Stimulated activated CD8-positive, alpha-beta memory T cell treated with anti-CD3 and anti-CD28 coated beads, Interleukin-15, amount 100 ng/mL, for 24 hours (primary cell): ENCODE measurements around the gene BRSK2.

Experiments used
- DNase-seq: peaks from one replicate; pipeline ENCODE4 v3.0.0-alpha.2; 2020; ENCODE audit warnings: low read depth

The BRSK2 gene

DNA sequence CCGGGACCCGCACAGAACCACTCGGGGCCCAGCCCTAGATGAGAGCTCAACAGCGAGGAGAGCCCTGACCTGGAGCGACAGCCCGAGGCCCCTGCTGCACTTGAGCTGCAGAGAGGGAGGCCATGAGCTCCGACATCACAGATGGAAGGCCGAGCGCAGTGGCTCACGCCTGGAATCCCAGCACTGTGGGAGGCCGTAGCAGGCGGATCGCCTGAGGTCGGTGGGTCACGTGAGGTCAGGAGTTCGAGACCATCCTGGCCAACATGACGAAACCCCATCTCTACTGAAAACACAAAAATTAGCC lies 13.8 kb upstream of the BRSK2 start:
- no peak for DNase-seq

DNA sequence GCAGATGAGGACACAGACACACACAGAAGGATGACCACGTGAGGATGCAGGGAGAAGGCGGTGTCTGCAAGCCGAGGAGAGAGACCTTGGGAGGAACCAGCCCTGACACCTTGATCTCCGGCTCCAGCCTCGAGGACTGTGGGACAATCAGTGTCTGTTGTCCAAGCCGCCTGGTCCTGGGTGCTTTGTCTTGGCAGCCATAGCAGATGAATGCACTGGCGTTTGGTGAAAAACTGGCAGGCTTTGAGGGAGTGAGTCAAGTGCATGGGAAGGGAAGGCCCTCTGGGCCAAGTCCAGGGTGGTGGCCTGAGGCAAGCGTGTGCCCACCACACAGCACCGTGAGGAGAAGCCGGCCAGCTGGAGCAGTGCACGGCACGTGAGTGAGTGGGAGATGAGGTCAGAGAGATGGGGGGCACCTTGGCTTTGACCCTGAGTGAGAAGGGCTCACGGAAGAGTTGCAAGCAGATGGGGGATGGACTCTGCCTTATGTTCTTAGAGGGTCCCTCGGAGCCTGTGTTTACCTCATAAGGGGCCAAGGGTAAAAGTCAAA lies 12.4 kb upstream of the BRSK2 start:
- no peak for DNase-seq

DNA sequence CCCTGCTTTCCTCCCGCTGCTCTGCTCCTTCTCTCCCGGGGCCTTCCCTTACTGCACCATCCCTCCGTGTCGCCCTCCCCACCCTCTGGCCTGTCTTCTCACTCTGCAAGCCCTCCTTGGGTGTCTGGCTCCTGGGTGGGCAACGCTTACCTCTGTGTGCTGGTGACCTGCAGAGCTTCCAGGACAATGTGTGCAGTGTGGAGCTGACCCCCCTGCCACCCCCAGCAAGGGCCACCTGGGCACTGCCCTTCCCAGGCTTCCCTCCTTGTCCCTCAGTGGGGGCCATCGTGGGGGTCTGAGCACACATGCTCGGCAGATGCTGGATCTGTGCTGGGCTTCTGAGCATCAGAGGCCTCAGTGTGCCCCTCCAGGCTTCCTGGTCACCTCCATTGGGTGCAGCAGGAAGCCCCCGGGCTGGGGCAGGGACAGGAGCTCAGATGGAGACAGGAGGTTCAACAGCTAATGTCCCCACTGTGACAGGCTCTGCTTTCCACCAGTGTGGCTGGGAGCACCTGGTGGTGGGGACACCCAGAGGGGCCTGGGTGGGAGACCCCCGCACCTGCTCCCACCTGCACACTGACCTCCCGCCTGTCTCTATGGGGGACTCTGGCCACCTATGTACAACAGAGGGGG lies 7.8 kb upstream of the BRSK2 start:
- DNase-seq: no peak

DNA sequence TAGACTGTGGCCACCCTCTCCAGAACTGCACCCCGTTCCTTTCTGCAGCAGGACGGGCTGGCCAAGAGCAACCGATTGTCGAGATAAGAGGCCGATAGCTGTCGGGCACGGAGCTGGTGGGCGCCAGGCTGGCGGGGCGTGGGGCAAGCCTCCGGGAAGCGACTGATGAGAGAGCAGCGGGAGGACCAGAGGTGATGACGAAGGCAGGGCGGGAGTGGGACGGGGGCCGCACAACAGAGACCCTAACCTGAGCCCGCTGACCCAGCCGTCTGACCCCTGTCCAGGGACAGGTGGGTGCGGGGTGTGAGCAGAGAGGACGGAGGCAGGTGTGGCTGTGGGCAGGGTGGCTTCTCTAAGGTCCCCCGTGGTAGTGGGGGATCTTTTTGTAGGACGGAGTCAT lies 7.3 kb upstream of the BRSK2 start:
- no peak for DNase-seq

DNA sequence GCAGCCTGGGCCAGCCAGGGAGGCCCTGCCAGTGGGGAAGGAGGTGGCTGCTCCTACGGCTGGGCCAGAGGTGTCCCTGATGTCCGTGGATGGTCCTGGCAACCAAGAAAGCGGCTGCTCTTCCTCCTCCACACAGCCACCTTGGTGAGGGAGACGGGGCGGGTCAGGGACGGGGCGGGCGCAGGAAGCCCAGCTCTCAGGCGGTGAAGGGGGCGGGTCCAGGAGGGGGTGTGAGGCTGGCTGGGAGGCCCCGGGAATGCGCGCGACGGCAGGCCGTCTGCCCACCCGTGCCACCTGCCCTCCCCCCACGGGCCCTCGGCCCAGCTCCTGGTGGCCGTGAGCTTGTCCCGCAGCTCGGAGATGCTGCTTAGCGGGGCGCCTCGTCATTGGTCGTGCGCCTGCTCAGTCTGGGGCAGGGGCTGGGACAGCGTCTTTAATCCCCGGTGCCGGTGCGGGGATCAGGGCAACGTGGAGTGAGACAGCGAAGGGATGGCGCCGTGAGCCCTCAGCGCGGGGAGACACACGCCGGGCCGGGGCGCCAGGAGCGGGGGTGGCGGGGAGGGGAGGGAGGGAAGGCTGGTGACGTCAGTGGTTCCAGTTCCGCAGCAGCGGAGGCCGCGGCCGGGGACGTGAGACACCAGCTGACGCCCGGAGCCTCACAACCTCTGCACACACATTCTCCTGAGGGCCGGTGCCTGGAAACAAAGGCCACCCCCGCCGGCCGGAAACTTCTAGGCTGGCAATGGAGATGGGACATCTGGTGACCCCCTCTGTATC lies 6.7 kb upstream of the BRSK2 start:
- peak; percentile 45 for DNase-seq

DNA sequence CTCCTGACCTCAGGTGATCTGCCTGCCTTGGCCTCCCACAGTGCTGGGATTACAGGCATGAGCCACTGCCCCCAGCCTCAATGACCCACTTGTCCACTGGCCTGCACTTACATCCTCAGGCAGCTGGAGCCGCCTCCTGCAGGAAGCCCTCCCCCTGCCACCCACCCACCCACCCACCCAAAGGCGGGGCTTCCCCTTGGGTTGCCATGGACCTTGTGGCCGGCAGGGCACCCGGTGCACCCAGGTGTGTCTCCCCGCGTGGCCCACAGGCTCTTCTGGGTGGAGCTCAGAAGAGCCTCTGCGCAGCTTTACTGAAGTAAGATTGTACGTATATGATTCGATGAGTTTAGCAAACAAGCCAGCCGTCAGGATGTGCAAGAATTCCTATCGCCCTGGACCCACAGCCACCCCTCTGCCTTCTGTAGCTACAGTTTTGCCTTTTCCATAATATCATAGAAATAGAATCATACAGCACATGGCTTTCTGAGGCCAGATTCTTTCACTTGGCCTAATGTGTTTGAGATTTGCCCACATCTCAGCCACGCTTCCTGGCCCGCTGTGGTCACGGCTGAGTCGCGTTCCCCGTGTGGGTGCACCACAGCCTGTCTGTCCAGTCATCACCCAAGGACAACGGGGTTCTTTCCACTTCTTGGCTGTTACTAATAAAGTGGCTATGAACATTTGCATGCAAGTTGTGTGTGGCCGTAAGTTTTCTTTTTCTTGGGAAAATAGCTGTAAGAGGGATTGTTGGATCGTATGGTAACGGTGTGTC lies 5.3 kb upstream of the BRSK2 start:
- no peak for DNase-seq

DNA sequence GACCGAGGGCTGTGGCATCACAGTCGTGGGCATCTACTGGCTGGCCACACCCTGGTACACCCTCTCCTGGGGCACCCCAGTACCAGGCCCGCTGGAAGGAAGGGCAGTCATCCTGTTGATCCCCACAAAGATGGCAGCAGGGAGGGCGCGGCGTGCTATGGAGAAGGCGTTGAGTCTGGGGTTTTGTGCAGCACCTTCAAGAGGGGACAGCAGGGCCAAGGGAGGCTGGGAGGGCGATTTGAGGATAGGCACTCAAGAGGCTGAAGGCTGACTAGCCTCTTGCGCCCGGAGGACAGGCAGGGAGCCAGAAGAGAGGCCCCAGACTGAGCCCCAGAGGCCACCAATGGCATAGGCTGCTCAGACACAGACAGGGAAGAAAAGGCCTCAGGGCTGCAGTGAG lies 2.2 kb upstream of the BRSK2 start:
- no peak for DNase-seq

DNA sequence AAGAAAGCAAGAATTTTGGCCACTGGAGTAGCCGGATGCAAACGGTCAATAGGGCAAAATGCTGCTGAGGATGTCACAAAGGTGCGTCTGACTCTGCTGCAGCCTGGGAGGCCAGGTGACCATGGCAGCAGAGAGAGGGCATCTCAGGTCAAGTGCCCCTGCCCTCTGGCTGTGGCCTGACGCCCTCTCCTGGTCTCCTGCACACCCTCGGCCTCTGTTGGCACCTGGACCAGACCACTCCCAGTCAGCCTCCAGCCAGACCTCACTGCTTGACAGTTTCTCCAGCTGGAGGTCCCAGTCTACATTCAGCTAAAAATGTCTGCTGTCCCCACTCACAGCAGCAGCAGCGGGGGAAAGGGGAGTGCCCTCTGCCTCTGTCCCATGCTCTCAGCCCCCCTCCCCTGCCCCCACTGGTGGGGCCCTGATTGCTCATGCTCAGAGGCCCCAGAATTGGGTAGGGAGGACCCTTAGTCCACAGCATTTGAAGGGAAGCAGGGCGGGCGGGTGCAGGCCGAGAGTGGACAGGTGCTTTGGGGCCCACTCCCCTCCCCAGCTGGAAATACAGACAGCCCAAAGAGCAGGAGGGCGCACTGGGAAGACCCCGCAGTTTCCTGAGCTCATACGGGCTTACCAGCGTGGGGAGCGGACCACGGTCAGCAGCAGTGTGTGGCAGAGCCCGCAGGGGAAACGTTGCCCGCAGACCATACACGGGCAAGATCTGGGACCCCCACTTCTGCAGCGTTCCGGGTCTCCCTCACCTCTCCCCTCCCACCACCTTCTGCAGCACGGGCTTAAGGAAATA lies 1.6 kb upstream of the BRSK2 start:
- no peak for DNase-seq

DNA sequence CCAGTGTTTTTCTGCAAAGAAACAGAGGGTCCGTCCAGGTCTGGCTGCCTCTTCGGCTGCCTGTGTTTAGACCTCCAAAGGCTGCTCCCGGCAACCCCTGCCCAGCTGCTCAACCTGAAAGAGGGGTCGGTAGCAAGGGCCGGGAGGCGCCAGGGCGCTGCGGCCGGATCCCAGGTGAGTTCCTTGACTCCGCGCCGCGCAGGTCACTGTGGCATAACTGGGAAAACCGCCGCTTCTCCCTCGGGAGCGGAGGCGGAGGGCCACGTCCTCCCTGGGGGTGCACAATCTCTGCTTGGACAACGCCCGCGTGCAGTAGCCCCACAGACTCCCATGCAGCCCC lies 1.0 kb upstream of the BRSK2 start:
- no peak for DNase-seq

DNA sequence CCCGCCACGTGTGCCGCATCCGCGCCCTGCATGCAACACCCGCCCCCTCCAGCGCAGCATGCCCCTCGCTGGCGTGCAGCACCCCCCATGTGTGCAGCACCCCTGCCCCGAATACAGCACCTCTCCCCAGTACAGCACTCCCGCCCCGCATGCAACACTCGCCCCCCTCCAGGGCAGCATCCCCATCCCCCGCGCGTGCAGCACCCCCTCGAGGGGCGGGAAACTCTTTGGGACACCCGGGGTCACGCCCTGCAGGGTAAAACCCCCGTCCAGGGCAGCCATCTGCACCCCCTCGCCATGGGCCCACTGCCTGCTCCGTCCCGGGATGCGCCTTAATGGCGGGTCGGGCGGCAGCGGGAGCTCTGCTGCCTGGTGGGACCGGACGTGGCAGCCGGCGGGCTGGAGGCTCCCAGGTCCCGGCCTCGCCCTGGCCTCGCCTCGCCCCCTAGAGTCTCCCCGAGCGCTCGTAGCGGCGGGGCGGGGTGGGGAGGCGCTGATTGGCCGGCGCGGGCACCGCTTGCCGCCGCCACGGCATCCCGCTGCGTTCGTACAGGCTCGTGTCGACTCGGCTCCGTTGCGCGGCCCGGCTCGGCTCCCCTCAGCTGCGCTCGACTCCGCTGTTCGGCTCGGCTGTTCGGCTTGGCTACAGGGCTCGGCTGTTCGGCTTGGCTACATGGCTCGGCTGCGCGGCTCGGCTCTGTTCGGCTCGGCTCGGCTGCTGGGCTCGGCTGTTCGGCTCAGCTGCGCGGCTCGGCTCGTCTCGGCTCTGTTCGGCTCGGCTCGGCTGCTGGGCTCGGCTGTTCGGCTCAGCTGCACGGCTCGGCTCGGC lies 417 bp upstream of the BRSK2 start:
- DNase-seq: peak; percentile 94

DNA sequence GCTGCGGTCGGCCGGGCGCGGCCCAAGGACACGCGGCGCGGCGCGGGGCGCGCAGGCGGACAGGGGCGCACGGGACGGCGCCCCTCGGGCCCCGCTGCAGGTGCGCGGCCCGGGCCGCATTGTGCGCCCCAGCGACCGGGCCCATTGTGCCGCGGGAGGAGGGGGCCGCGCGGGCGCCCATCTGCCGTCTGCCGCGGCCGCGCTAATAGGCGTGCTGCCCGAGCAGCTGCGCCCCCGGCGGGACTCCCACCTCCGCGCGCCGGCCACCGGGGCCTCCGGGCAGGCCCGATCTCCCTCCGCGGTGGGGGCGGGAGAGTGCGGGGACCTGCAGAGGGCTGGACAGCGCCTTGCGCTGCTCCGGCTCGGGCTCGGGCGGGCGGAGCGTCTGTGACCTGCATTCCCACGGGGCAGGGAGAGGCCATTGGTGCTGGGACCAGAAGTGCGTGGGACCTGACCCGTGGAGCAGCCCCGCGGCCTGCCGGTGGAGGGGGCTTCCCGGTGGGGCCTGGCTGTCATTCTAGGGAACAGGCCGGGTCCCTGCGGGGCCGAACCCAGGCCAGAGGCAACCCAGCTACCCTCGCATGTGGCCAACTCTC lies 933 bp downstream of the BRSK2 start:
- no peak for DNase-seq

DNA sequence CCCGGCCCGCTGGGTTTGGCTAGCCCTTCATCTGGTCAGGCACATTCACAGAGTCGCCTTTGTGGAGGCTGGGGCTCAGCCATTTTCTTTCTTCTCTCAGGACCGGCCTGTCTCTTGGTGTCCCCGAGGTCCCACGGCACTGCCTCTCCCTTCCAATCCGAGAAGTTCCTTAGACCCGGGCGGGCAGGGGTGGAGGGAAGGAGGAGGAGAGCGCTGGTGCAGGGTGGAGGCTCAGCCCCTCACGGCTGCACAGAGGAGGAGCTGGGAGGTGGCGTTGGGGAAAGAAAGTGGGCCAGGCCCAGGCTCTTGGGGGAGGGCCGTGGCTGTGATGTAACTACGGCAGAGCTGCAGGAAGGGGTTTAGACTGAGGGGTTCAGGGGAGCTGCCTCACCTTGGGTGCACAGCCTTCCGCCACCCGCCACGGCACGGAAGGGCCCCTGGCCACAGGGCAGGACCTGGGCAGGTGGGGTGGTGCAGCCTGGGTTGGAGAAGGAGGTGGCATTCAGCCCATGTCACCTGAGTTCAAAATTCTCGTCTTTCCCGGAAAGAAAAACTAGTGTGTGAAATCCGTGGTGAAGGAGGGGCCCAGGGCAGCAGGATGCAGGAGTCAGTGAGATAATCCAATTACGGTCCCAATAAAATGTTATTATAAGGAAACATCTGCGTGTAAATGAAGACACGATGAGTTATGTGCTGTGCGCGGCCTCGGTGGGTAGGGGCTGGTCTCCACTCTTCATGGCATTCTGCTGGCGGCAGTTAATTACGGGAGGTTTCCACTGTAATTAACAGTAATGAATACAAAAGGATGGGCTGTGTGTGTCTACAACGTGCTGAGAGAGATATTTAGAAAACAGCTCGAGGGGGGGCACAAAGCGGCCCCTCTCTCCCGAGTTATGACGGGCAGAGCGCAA lies 1.7 kb downstream of the BRSK2 start:
- DNase-seq: no peak

DNA sequence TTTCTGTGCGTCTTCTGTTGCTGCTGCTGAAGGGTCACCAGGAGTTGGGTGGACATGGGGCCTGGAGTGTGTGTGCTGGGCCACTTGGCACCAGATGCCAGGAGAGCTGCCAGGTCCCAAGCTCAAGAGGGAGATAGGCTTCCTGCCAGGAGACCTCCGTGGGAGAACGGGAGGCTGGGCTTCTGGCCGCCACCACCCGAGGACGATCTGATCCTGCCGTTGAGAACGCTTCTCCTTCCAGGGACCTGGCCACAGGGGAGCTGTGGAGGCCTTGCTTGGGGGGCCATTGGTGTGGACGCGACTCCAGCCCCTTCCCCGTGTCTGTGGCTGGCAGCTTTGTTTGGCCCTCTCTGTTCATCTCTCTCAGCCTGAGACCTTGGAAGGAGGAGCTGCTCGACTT lies 2.4 kb downstream of the BRSK2 start:
- DNase-seq: no peak

DNA sequence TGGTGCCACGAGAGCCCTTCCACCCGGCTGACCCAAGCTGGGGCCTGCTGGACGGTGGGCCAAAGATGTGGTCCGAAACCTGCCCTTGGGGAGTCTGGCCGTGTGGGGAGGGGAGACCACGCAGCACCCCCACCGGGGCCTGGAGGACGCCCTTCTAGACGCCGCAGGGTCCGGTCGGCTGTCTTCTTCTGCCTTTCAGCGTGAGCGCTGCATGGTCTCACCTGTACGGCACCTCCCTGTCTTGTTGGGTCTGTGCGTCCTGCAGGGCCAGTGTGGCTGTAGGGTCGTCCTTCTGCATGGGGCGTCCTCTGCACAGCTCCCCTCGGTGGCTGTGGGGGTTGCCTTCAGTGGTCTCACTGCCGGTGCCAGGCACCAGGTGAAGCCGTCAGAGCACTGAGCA lies 2.8 kb downstream of the BRSK2 start:
- no peak for DNase-seq

DNA sequence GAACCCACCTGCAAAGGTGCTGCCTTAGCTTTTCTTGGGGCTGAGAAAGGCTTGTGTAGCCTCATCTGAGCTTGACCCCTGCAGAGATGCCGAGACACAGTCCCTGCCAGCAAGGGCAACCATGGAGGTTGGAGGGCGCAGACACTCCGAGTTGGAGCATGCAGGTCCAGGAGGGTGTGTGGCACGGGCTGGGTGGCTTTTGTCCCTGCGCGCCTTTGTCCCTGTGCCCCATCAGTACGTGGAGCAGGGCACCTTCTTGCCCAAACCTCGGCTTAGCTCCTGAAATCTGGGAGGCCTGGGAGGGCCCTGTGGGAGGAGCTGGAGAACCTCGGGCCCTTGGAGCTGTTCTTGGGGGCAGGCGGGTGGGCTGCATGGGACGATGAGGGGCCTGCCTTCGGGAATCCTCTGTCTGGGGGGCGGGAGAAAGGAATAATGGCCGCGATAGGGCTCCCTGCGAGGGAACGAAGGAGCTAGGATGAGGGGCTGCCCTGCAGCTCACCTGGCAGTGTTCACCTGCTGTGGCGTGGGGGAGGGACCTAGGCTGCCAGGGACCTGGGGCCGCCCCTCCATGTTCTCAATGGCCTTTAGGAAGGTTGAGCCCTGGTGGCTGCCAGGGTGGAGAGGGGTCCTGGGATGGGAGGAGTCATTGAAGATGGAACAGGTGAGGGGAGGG lies 3.4 kb downstream of the BRSK2 start:
- DNase-seq: no peak

DNA sequence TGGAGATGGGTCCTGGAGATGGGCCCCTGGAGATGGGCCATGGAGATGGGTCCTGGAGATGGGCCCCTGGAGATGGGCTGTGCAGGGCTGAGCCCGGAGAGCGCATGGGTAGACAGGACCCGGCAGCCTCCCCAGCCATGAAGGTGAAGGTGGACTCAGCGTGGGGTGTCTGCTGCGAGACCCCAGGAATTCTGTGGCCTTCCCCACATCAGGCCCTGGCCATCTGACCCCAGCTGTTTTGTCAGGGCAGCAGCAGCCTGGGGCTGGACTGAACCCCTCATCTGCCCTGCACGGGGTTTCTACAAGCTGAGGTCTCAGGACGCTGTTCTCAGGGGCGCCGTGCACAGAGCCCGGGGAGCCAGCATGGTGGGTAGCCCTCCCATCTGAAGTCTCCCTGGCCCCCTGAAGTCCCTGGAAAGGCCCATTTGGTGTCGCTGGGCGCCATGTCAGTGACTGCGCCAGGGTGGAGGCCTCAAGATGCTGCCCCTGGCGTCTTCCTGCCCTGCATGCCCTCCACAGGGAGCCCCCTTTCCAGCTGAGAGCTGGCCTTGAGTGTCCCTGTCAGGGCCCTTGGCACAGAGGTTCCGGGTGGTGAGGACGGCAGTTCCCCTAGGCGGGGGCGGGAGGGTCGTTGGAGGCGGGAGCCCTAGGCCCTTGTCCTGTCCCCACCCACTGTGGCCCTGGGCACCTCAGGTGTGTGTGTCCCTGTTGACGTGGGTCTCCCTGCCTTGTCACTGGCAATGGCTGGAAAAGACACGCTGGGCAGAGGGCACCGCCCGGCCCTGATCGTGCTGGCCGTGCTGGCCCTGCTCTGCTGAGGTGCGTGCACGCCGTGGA lies 5.4 kb downstream of the BRSK2 start:
- no peak for DNase-seq

DNA sequence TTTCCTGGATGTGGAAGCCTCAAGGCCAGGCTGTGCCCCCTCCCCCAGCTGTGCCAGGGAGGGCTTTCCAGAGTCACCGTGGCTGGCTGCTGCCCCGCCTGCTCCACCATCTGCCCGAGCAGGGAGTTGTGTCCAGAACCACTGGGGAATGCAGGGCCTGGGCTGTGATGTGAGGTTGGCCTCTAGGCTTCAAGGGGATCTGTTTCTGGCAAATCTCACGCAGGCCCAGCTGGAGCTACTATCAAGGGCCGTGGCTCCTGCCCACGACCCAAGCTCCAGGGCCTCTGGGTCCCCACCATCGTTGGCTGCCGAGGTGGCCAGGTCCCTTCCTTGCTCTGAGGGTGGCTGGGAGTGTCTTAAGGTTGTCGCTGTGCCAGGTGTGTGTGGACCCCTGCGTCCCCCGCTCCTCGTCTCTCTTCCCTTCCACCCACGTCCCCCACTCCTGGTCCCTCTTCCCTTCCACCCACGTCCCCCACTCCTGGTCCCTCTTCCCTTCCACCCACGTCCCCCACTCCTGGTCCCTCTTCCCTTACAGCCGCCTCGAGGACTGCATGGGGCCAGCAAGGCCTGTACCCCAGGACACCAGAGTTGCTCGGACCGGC lies 6.1 kb downstream of the BRSK2 start:
- no peak for DNase-seq

DNA sequence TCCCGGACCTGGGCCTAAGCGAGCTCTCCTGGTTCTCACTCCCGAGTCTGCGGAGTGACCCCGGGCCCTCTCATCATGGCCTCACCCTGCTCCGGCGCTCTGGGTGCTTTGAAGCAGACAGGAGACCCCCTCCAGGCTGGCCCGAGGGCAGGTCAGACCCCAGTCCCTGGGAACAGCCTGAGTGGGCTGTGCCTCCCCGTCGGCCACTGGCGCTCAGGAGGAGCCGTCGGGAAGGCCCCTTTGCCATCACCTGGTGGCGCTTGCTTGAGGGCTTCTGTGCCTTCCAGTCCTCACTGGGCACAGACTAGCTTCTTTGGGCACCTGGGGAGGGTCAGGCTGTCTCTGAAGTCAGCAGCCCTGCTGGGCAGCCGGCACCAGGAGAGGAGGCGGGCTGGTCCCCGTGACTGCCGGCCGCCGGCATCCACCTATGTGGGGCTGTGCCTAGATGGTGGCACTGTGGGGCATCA lies 6.7 kb downstream of the BRSK2 start:
- DNase-seq: no peak
